H1 (cell line): ENCODE results near the gene RNF8. TPM values are rescaled to one million over a fixed set of nuclear protein-coding genes. Genes with fewer than 3 reads are reported as not detected.

Experiments
- CTCF ChIA-PET: fragments of 300-600 bp; sonication (Branson Sonifier 250); formaldehyde crosslinking; loops from one replicate; lab custom pipeline; 2021; ENCODE audit not compliant: partially characterized antibody; lab: Charles Lee
- POLR2A ChIA-PET: fragments of 300-600 bp; sonication (Branson Sonifier 250); formaldehyde crosslinking; loops from one replicate; lab custom pipeline; 2021; ENCODE audit warnings: inconsistent platforms; ENCODE audit not compliant: partially characterized antibody; lab: Charles Lee
- DNase-seq, 2 experiments: peaks; one replicate each; pipeline versions ENCODE4 v3.0.0 to v3.0.0-alpha.2; 2010 to 2022; ENCODE audit warnings: low spot score in 2 of 2, low read depth in 1 of 2, mixed read lengths in 1 of 2
- FAIRE-seq: peaks from 2 replicates; lab custom pipeline; 2011; peaks lifted over from hg19 to GRCh38; lab: Jason Lieb, UNC
- H2AFZ ChIP-seq: 2 replicates; pipeline ENCODE4 v1.8.1; 2012; ENCODE audit warnings: low read length, inconsistent platforms
- H2AK5ac ChIP-seq: 2 replicates; pipeline ENCODE4 v1.6.1; 2013; ENCODE audit warnings: low read depth, low read length
- H2BK120ac ChIP-seq: replicated peaks from 2 replicates; pipeline ENCODE3; 2013; ENCODE audit warnings: low read depth, low read length, inconsistent platforms
- H2BK12ac ChIP-seq: 2 replicates; pipeline ENCODE4 v1.6.1; 2013; ENCODE audit warnings: low read depth, low read length
- H2BK15ac ChIP-seq: 2 replicates; pipeline ENCODE4 v1.6.1; 2013; ENCODE audit warnings: low read length
- H2BK20ac ChIP-seq: 2 replicates; pipeline ENCODE4 v1.6.1; 2013; ENCODE audit warnings: low read length
- H2BK5ac ChIP-seq: 2 replicates; pipeline ENCODE4 v1.6.1; 2013; ENCODE audit warnings: low read depth, low read length
- H3K14ac ChIP-seq: 2 replicates; pipeline ENCODE4 v1.6.1; 2013; ENCODE audit warnings: inconsistent platforms; ENCODE audit not compliant: insufficient read length
- H3K18ac ChIP-seq: 2 replicates; pipeline ENCODE4 v1.6.1; 2013; ENCODE audit warnings: low read length; ENCODE audit errors: extremely low read depth
- H3K23ac ChIP-seq: 2 replicates; pipeline ENCODE4 v1.6.1; 2013; ENCODE audit warnings: inconsistent platforms; ENCODE audit not compliant: insufficient read length
- H3K23me2 ChIP-seq: 2 replicates; pipeline ENCODE4 v1.6.1; 2013; ENCODE audit warnings: low read depth, low read length
- H3K27ac ChIP-seq: 2 replicates; pipeline ENCODE4 v1.6.1; 2011; ENCODE audit warnings: low read depth, low read length, inconsistent platforms
- H3K27me3 ChIP-seq, 4 experiments: replicated peaks in 1 of 4; 1 replicate in 1 of 4; 2 replicates in 3 of 4; pipeline versions ENCODE4 v1.6.1 to v1.8.1; 2011 to 2013; ENCODE audit warnings: low read length in 3 of 4, mild to moderate bottlenecking in 3 of 4, inconsistent platforms in 2 of 4, mixed read lengths in 2 of 4, moderate library complexity in 1 of 4; ENCODE audit not compliant: control insufficient read depth in 3 of 4, insufficient read depth in 3 of 4; ENCODE audit errors: extremely low read depth in 1 of 4
- H3K36me3 ChIP-seq, 4 experiments: 2 replicates each; pipeline versions ENCODE4 v1.6.1 to v1.8.1; 2011 to 2013; ENCODE audit warnings: mild to moderate bottlenecking in 4 of 4, low read length in 3 of 4, moderate library complexity in 2 of 4, control low read depth in 1 of 4, inconsistent platforms in 1 of 4; ENCODE audit not compliant: insufficient read depth in 4 of 4, control insufficient read depth in 2 of 4
- H3K4ac ChIP-seq: replicated peaks from 2 replicates; pipeline ENCODE3; 2013; ENCODE audit warnings: low read length, low read depth, mixed read lengths, inconsistent platforms; ENCODE audit not compliant: insufficient read length
- H3K4me1 ChIP-seq, 4 experiments: replicated peaks in 1 of 4; 1 replicate in 1 of 4; 2 replicates in 3 of 4; pipeline versions ENCODE4 v1.6.1 to v1.8.1; 2011 to 2013; ENCODE audit warnings: low read length in 3 of 4, inconsistent platforms in 2 of 4, mixed read lengths in 1 of 4; ENCODE audit not compliant: insufficient read depth in 4 of 4, control insufficient read depth in 3 of 4
- H3K4me2 ChIP-seq, 2 experiments: 2 replicates each; pipeline versions ENCODE4 v1.6.1 to v1.8.1; 2011 to 2013; ENCODE audit warnings: low read depth in 2 of 2, low read length in 2 of 2, control low read depth in 1 of 2, inconsistent platforms in 1 of 2, mild to moderate bottlenecking in 1 of 2; ENCODE audit not compliant: insufficient read depth in 1 of 2
- H3K4me3 ChIP-seq, 4 experiments: fragments of 200-600, 300-600 bp in 1 of 4; sonication (generic), shearing (Covaris generic), sonication (Bioruptor Twin) in 1 of 4; 2 replicates each; pipeline versions ENCODE4 v1.5.1 to v1.8.1; 2011 to 2016; ENCODE audit warnings: low read length in 4 of 4, low read depth in 3 of 4, control low read depth in 2 of 4, inconsistent platforms in 2 of 4, mild to moderate bottlenecking in 2 of 4, mixed read lengths in 1 of 4, moderate library complexity in 1 of 4; ENCODE audit not compliant: insufficient read depth in 2 of 4; ENCODE audit errors: extremely low read depth in 1 of 4
- H3K56ac ChIP-seq: replicated peaks from 2 replicates; pipeline ENCODE3; 2013; ENCODE audit warnings: low read depth, mild to moderate bottlenecking, mixed read lengths, low read length, inconsistent platforms; ENCODE audit not compliant: insufficient read length
- H3K79me1 ChIP-seq: 2 replicates; pipeline ENCODE4 v1.6.1; 2013; ENCODE audit warnings: low read depth, low read length, control low read depth
- H3K79me2 ChIP-seq, 2 experiments: 2 replicates each; pipeline versions ENCODE4 v1.6.1 to v1.8.1; 2012 to 2013; ENCODE audit warnings: low read length in 2 of 2, mild to moderate bottlenecking in 2 of 2, inconsistent platforms in 1 of 2; ENCODE audit not compliant: insufficient read depth in 2 of 2, control insufficient read depth in 1 of 2
- H3K9ac ChIP-seq, 4 experiments: replicated peaks in 1 of 4; 1 replicate in 1 of 4; 2 replicates in 3 of 4; pipeline versions ENCODE4 v1.6.1 to v1.8.1; 2011 to 2013; ENCODE audit warnings: low read depth in 3 of 4, low read length in 3 of 4, control low read depth in 2 of 4, mild to moderate bottlenecking in 2 of 4, moderate library complexity in 2 of 4, inconsistent platforms in 1 of 4; ENCODE audit errors: extremely low read depth in 1 of 4
- H3K9me3 ChIP-seq, 2 experiments: 2 replicates each; pipeline versions ENCODE4 v1.6.1 to v1.8.1; 2012 to 2013; ENCODE audit warnings: mild to moderate bottlenecking in 2 of 2, moderate library complexity in 2 of 2, control low read depth in 1 of 2, inconsistent platforms in 1 of 2, low read depth in 1 of 2, low read length in 1 of 2, mixed read lengths in 1 of 2; ENCODE audit not compliant: insufficient read depth in 2 of 2
- H4K20me1 ChIP-seq, 2 experiments: replicated peaks in 1 of 2; 2 replicates each; pipeline versions ENCODE3 to v1.8.1; 2011 to 2013; ENCODE audit warnings: inconsistent platforms in 2 of 2, low read length in 2 of 2, mild to moderate bottlenecking in 1 of 2; ENCODE audit not compliant: insufficient read depth in 2 of 2, control insufficient read depth in 1 of 2
- H4K5ac ChIP-seq: 2 replicates; pipeline ENCODE4 v1.6.1; 2013; ENCODE audit warnings: low read length, low read depth, mixed read lengths, inconsistent platforms; ENCODE audit not compliant: insufficient read length
- H4K8ac ChIP-seq: 2 replicates; pipeline ENCODE4 v1.8.0; 2013; ENCODE audit warnings: mild to moderate bottlenecking, moderate library complexity, low read length, inconsistent platforms; ENCODE audit not compliant: insufficient read depth; ENCODE audit errors: extremely low read depth
- H4K91ac ChIP-seq: replicated peaks from 2 replicates; pipeline ENCODE3; 2013; ENCODE audit warnings: low read length, mixed read lengths, inconsistent platforms; ENCODE audit not compliant: insufficient read length
- BRCA1 ChIP-seq: IDR thresholded peaks from 2 replicates; pipeline ENCODE4 v1.6.1; 2012; ENCODE audit warnings: low read depth, low read length, improper control_type of control experiment
- EGR1 ChIP-seq: IDR thresholded peaks from 2 replicates; pipeline ENCODE4 v1.6.1; 2011; ENCODE audit warnings: low read depth, low read length, borderline replicate concordance
- FOSL1 ChIP-seq: IDR thresholded peaks from 2 replicates; pipeline ENCODE4 v1.6.1; 2011; ENCODE audit warnings: mild to moderate bottlenecking, low read depth, low read length, moderate library complexity; ENCODE audit not compliant: insufficient read depth
- GABPA ChIP-seq: IDR thresholded peaks from 2 replicates; pipeline ENCODE4 v1.6.1; 2011; ENCODE audit warnings: mild to moderate bottlenecking, low read length, moderate library complexity, borderline replicate concordance; ENCODE audit not compliant: insufficient read depth
- GTF2F1 ChIP-seq: IDR thresholded peaks from 2 replicates; pipeline ENCODE4 v1.6.1; 2012; ENCODE audit warnings: low read depth, low read length, improper control_type of control experiment, borderline replicate concordance
- HDAC6 ChIP-seq: IDR thresholded peaks from one replicate; pipeline ENCODE4 v1.7.1; 2012; ENCODE audit warnings: low read depth, mild to moderate bottlenecking, inconsistent platforms, low read length, moderate library complexity
- MAFK ChIP-seq: IDR thresholded peaks from 2 replicates; pipeline ENCODE4 v1.6.1; 2012; ENCODE audit warnings: low read depth, mild to moderate bottlenecking, improper control_type of control experiment, low read length
- NANOG ChIP-seq: IDR thresholded peaks from 2 replicates; pipeline ENCODE4 v1.6.1; 2011; ENCODE audit warnings: low read length, low read depth, mild to moderate bottlenecking, inconsistent platforms; ENCODE audit not compliant: insufficient read depth, poor library complexity, severe bottlenecking
- POLR2AphosphoS5 ChIP-seq: IDR thresholded peaks from 2 replicates; pipeline ENCODE4 v1.6.1; 2011; ENCODE audit warnings: low read depth, low read length
- POU5F1 ChIP-seq: IDR thresholded peaks from 2 replicates; pipeline ENCODE4 v1.6.1; 2011; ENCODE audit warnings: low read depth, mild to moderate bottlenecking, low read length, moderate library complexity
- RXRA ChIP-seq: IDR thresholded peaks from 2 replicates; pipeline ENCODE4 v1.6.1; 2011; ENCODE audit warnings: low read depth, mild to moderate bottlenecking, low read length, moderate library complexity; ENCODE audit not compliant: insufficient read depth
- YY1 ChIP-seq: IDR thresholded peaks from 2 replicates; pipeline ENCODE4 v1.6.1; 2011; ENCODE audit warnings: low read depth, mild to moderate bottlenecking, low read length
- WGBS, 2 experiments: shearing (Covaris generic) in 1 of 2; methylation state at CpG; one replicate each; pipeline versions ENCODE4 v1.1.6 to v1.1.7; 2013 to 2015; ENCODE audit warnings: low lambda C conversion rate in 2 of 2, mixed read lengths in 2 of 2, inconsistent platforms in 1 of 2, low coverage in 1 of 2, missing lambda C conversion rate in 1 of 2; ENCODE audit not compliant: insufficient replicate concordance in 2 of 2, insufficient coverage in 1 of 2, insufficient read length in 1 of 2; ENCODE audit errors: extremely low coverage in 1 of 2, missing lambda C conversion rate in 1 of 2; 5-methylcytosine and 5-hydroxymethylcytosine counted together
- polyA plus RNA-seq, 7 experiments: library from polyadenylated mRNA; depleted of rRNA in 3 of 7; stranded (reverse) in 5 of 7; unstranded in 2 of 7; fragments of >200 nt in 5 of 7; fragments of 200-250 nt in 2 of 7; gene quantifications; 1 replicate in 5 of 7; 2 replicates in 1 of 7; 4 replicates in 1 of 7; pipeline versions ENCODE4 v1.2.1 to v1.2.3, GENCODE V29; 2011 to 2013; ENCODE audit warnings: missing spikeins in 2 of 7, mixed read lengths in 2 of 7
- total RNA-seq: library from RNA; stranded (reverse); fragmentation: NEBNext Ultra II Directional; extraction: Animal tissue kit (Norgen Biotek cat#: 25700); gene quantifications from 2 replicates; pipeline ENCODE4 v1.2.1, GENCODE V29; 2021
- TF ChIP-seq, protein P1 (sequence below): IDR thresholded peaks from 2 replicates; pipeline ENCODE4 v1.6.1; 2011; ENCODE audit warnings: low read length, improper control_type of control experiment

Gene RNF8
- total and polyA plus RNA-seq, 2 of the 8 experiments (the other 6 are each of a cell fraction or from before 2014, with no cell fraction given): 20.3 to 44.7 TPM

DNA sequence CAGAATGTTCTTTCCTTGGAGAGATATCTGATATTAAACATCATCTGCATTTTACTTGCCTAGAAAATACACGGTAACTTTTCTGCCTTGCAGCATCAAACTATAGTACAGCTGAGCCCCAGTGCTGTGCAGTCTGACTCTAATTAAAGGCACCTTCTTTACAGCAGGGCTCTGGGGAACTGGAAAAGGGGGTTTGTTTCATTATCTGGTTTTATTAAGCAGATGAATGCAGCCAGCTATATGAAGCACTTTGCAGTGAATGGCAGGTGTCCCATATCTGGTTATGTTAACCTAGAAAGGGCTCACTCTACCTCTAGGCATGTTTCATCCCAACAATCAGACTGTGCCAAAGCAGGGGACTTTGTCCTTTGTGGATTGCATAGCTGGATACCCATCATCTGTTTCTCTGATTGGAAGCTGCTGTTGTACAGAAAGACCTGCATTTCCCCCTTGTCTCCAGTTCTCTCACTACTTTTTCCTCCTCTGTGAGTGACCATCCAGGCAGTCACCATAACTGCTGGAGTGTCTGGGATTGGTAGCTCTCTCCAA is 39.7 kb downstream of the RNF8 start:
- H2BK5ac ChIP-seq: no peak overlapping the region
- no peak overlapping the region for H2BK15ac ChIP-seq
- H3K4me3 ChIP-seq: no peak overlapping the region
- POLR2A ChIA-PET: interaction anchor here (0.9 kb wide), 1 partner anchor 11 kb away, joined by 3 read pairs; no protein-coding TSS in a partner anchor
- no peak overlapping the region for H3K4me2 ChIP-seq
- H3K79me1 ChIP-seq: no peaks in the 10 kb centered on the region
- H3K4ac ChIP-seq: no peak overlapping the region
- no peak for FAIRE-seq
- 94% methylated on average over 1 of the region's 1 CpG; no CpG with 5 or more reads in 1 of the 2 experiments for WGBS, 2 experiments
- no peak overlapping the region for H3K27ac ChIP-seq
- no peak overlapping the region for H2AFZ ChIP-seq
- no peak overlapping the region for H3K9ac ChIP-seq
- H3K36me3 ChIP-seq: peaks cover 2 to 24% (median 21%) of the 10 kb centered on the region in 4 experiments; a peak in 7 of 8 replicates
- H4K5ac ChIP-seq: no peak overlapping the region
- H3K27me3 ChIP-seq: no peaks in the 10 kb centered on the region
- no peak overlapping the region for H3K56ac ChIP-seq
- H4K91ac ChIP-seq: no peak overlapping the region
- no peak overlapping the region for H2BK12ac ChIP-seq
- no peak overlapping the region for H3K23ac ChIP-seq
- no peak overlapping the region for H3K14ac ChIP-seq
- CTCF ChIA-PET: interaction anchor here (0.7 to 5.7 kb wide), 2 partner anchors 11 to 47 kb away, joined by 3 to 43 read pairs; no protein-coding TSS in a partner anchor
- H3K79me2 ChIP-seq: no peaks in the 10 kb centered on the region
- H2AK5ac ChIP-seq: no peak overlapping the region
- no peak overlapping the region for H2BK120ac ChIP-seq
- no peak for DNase-seq
- no peaks in the 10 kb centered on the region for H3K4me1 ChIP-seq
- no peak overlapping the region for H3K18ac ChIP-seq
- H4K20me1 ChIP-seq: peaks cover 0 to 2% of the 10 kb centered on the region in 2 experiments
- H2BK20ac ChIP-seq: no peak overlapping the region
- H4K8ac ChIP-seq: no peak overlapping the region
- H3K23me2 ChIP-seq: no peaks in the 10 kb centered on the region; the same call in 1 of the 2 replicates
- no peaks in the 10 kb centered on the region for H3K9me3 ChIP-seq
- TF ChIP-seq POLR2AphosphoS5 (no peak), MAFK (no peak), BRCA1 (no peak), NANOG (no peak), GABPA (no peak), HDAC6 (no peak), POU5F1 (no peak), RXRA (no peak), GTF2F1 (no peak), YY1 (no peak), EGR1 (no peak), FOSL1 (no peak)
- TF ChIP-seq, protein P1, sequence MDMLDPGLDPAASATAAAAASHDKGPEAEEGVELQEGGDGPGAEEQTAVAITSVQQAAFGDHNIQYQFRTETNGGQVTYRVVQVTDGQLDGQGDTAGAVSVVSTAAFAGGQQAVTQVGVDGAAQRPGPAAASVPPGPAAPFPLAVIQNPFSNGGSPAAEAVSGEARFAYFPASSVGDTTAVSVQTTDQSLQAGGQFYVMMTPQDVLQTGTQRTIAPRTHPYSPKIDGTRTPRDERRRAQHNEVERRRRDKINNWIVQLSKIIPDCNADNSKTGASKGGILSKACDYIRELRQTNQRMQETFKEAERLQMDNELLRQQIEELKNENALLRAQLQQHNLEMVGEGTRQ: no peak
